ENCODE results near the gene JAKMIP2. TPM values are rescaled to one million over a fixed set of nuclear protein-coding genes. Genes with fewer than 3 reads are reported as not detected.

JAKMIP2 gene
- total RNA-seq, 1 experiment from 2014 or later, result not detected

GRCh38 chr5:147801461-147801860 lies 18.9 kb upstream of the JAKMIP2 start:
- Histone ChIP-seq H3K79me2 (ENCODE audit: insufficient read depth, low read length) (no peaks in the 10 kb centered on the region), H3K36me3 (ENCODE audit: control insufficient read depth in 1 of 2, insufficient read depth in 2 of 2, low read length in 2 of 2) (no peaks in the 10 kb centered on the region), H3K9me3 (ENCODE audit: control insufficient read depth in 1 of 2, insufficient read depth in 1 of 2, low read depth in 1 of 2, low read length in 2 of 2) (no peaks in the 10 kb centered on the region), H4K20me1 (ENCODE audit: insufficient read depth) (no peaks in the 10 kb centered on the region), H3K27me3 (ENCODE audit: insufficient read depth, low read length) (peaks cover 8% of the 10 kb centered on the region), H3K4me3 (replicated peaks in 1 of 2; ENCODE audit: low read depth in 1 of 2, low read length in 2 of 2) (no peak overlapping the region), H3K9me2 (ENCODE audit: insufficient read depth) (no peaks in the 10 kb centered on the region), H3K4me1 (ENCODE audit: control insufficient read depth in 1 of 2, insufficient read depth in 2 of 2, low read length in 2 of 2) (no peaks in the 10 kb centered on the region), H3K27ac (ENCODE audit: low read depth, low read length) (no peak overlapping the region), H3K9ac (ENCODE audit: low read length) (no peak overlapping the region), H2AFZ (ENCODE audit: low read depth, low read length, poor library complexity, severe bottlenecking) (no peak overlapping the region), H3K4me2 (ENCODE audit: low read length) (no peak overlapping the region)
- no TSS peak for BruUV-seq (replicated peaks)
- DNase-seq (ENCODE audit: low read depth, low spot score), result no peak
- ATAC-seq, result no peak
- CTCF ChIA-PET, result no interaction called here
- TF ChIP-seq RAD21 (IDR thresholded peaks at IDR 0.05; ENCODE audit: low read depth), result no peak
- TF ChIP-seq, protein P1, sequence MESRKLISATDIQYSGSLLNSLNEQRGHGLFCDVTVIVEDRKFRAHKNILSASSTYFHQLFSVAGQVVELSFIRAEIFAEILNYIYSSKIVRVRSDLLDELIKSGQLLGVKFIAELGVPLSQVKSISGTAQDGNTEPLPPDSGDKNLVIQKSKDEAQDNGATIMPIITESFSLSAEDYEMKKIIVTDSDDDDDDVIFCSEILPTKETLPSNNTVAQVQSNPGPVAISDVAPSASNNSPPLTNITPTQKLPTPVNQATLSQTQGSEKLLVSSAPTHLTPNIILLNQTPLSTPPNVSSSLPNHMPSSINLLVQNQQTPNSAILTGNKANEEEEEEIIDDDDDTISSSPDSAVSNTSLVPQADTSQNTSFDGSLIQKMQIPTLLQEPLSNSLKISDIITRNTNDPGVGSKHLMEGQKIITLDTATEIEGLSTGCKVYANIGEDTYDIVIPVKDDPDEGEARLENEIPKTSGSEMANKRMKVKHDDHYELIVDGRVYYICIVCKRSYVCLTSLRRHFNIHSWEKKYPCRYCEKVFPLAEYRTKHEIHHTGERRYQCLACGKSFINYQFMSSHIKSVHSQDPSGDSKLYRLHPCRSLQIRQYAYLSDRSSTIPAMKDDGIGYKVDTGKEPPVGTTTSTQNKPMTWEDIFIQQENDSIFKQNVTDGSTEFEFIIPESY (IDR thresholded peaks at IDR 0.05; ENCODE audit: extremely low read depth, insufficient replicate concordance, low read length), result no peak
- TF ChIP-seq ZNF274 (IDR thresholded peaks at IDR 0.05; ENCODE audit: low read depth, low read length), result no peak
- no peak for TF ChIP-seq ZFX (IDR thresholded peaks at IDR 0.05)
- no peak for TF ChIP-seq CEBPB (IDR thresholded peaks at IDR 0.05; ENCODE audit: low read depth)
- no peak for TF ChIP-seq YY1 (IDR thresholded peaks at IDR 0.05; ENCODE audit: extremely low read depth, insufficient replicate concordance, low read depth, low read length)
- TF ChIP-seq REST (IDR thresholded peaks at IDR 0.05; ENCODE audit: low read depth), result no peak
- TF ChIP-seq ELF1 (IDR thresholded peaks at IDR 0.05; ENCODE audit: borderline replicate concordance, low read depth), result no peak
- no peak for TF ChIP-seq SP1 (IDR thresholded peaks at IDR 0.05; ENCODE audit: low read depth)
- no peak for TF ChIP-seq POLR2A (IDR thresholded peaks at IDR 0.05; ENCODE audit: borderline replicate concordance, extremely low read depth, insufficient read depth, insufficient read length)
- TF ChIP-seq TCF7L2 (IDR thresholded peaks at IDR 0.05; ENCODE audit: borderline replicate concordance, extremely low read depth, insufficient read depth, insufficient read length), result no peak
- TF ChIP-seq, protein P2, sequence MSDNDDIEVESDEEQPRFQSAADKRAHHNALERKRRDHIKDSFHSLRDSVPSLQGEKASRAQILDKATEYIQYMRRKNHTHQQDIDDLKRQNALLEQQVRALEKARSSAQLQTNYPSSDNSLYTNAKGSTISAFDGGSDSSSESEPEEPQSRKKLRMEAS (IDR thresholded peaks at IDR 0.05), result no peak
- TF ChIP-seq JUND (IDR thresholded peaks at IDR 0.05), result no peak
- no peak for TF ChIP-seq FOSL1 (IDR thresholded peaks at IDR 0.05; ENCODE audit: low read depth)
- no peak for TF ChIP-seq SIN3A (IDR thresholded peaks at IDR 0.05; ENCODE audit: low read depth)
- no peak for TF ChIP-seq POLR2AphosphoS5 (IDR thresholded peaks at IDR 0.05; ENCODE audit: low read depth, low read length)
- no peak for TF ChIP-seq EZH2 (IDR thresholded peaks at IDR 0.05)
- no peak for TF ChIP-seq EGR1 (IDR thresholded peaks at IDR 0.05; ENCODE audit: low read depth)
- RAD21 ChIA-PET (ENCODE audit: low non-redundant PET in 1 of 2, low total read pairs in 2 of 2, uncharacterized antibody in 2 of 2, unreplicated experiment in 2 of 2), result no interaction called here
- POLR2A ChIA-PET, result no interaction called here
- intact Hi-C loops (cut with micrococcal nuclease), result no loop called here

Data from HCT116 (cell line).